H1 (cell line): ENCODE measurements around the gene ADARB2. TPM values are rescaled to one million over a fixed set of nuclear protein-coding genes. Genes with fewer than 3 reads are reported as not detected.

Experiments
- CTCF ChIA-PET: fragments of 300-600 bp; sonication (Branson Sonifier 250); formaldehyde crosslinking; loops from one replicate; lab custom pipeline; 2021; ENCODE audit not compliant: partially characterized antibody; lab: Charles Lee
- POLR2A ChIA-PET: fragments of 300-600 bp; sonication (Branson Sonifier 250); formaldehyde crosslinking; loops from one replicate; lab custom pipeline; 2021; ENCODE audit warnings: inconsistent platforms; ENCODE audit not compliant: partially characterized antibody; lab: Charles Lee
- DNase-seq, 2 experiments: peaks; one replicate each; pipeline versions ENCODE4 v3.0.0 to v3.0.0-alpha.2; 2010 to 2022; ENCODE audit warnings: low spot score in 2 of 2, low read depth in 1 of 2, mixed read lengths in 1 of 2
- FAIRE-seq: peaks from 2 replicates; lab custom pipeline; 2011; peaks lifted over from hg19 to GRCh38; lab: Jason Lieb, UNC
- H2AFZ ChIP-seq: 2 replicates; pipeline ENCODE4 v1.8.1; 2012; ENCODE audit warnings: low read length, inconsistent platforms
- H2AK5ac ChIP-seq: 2 replicates; pipeline ENCODE4 v1.6.1; 2013; ENCODE audit warnings: low read depth, low read length
- H2BK120ac ChIP-seq: replicated peaks from 2 replicates; pipeline ENCODE3; 2013; ENCODE audit warnings: low read depth, low read length, inconsistent platforms
- H2BK12ac ChIP-seq: 2 replicates; pipeline ENCODE4 v1.6.1; 2013; ENCODE audit warnings: low read depth, low read length
- H2BK15ac ChIP-seq: 2 replicates; pipeline ENCODE4 v1.6.1; 2013; ENCODE audit warnings: low read length
- H2BK20ac ChIP-seq: 2 replicates; pipeline ENCODE4 v1.6.1; 2013; ENCODE audit warnings: low read length
- H2BK5ac ChIP-seq: 2 replicates; pipeline ENCODE4 v1.6.1; 2013; ENCODE audit warnings: low read depth, low read length
- H3K14ac ChIP-seq: 2 replicates; pipeline ENCODE4 v1.6.1; 2013; ENCODE audit warnings: inconsistent platforms; ENCODE audit not compliant: insufficient read length
- H3K18ac ChIP-seq: 2 replicates; pipeline ENCODE4 v1.6.1; 2013; ENCODE audit warnings: low read length; ENCODE audit errors: extremely low read depth
- H3K23ac ChIP-seq: 2 replicates; pipeline ENCODE4 v1.6.1; 2013; ENCODE audit warnings: inconsistent platforms; ENCODE audit not compliant: insufficient read length
- H3K23me2 ChIP-seq: 2 replicates; pipeline ENCODE4 v1.6.1; 2013; ENCODE audit warnings: low read depth, low read length
- H3K27ac ChIP-seq: 2 replicates; pipeline ENCODE4 v1.6.1; 2011; ENCODE audit warnings: low read depth, low read length, inconsistent platforms
- H3K27me3 ChIP-seq, 4 experiments: replicated peaks in 1 of 4; 1 replicate in 1 of 4; 2 replicates in 3 of 4; pipeline versions ENCODE4 v1.6.1 to v1.8.1; 2011 to 2013; ENCODE audit warnings: low read length in 3 of 4, mild to moderate bottlenecking in 3 of 4, inconsistent platforms in 2 of 4, mixed read lengths in 2 of 4, moderate library complexity in 1 of 4; ENCODE audit not compliant: control insufficient read depth in 3 of 4, insufficient read depth in 3 of 4; ENCODE audit errors: extremely low read depth in 1 of 4
- H3K36me3 ChIP-seq, 4 experiments: 2 replicates each; pipeline versions ENCODE4 v1.6.1 to v1.8.1; 2011 to 2013; ENCODE audit warnings: mild to moderate bottlenecking in 4 of 4, low read length in 3 of 4, moderate library complexity in 2 of 4, control low read depth in 1 of 4, inconsistent platforms in 1 of 4; ENCODE audit not compliant: insufficient read depth in 4 of 4, control insufficient read depth in 2 of 4
- H3K4ac ChIP-seq: replicated peaks from 2 replicates; pipeline ENCODE3; 2013; ENCODE audit warnings: low read length, low read depth, mixed read lengths, inconsistent platforms; ENCODE audit not compliant: insufficient read length
- H3K4me1 ChIP-seq, 4 experiments: replicated peaks in 1 of 4; 1 replicate in 1 of 4; 2 replicates in 3 of 4; pipeline versions ENCODE4 v1.6.1 to v1.8.1; 2011 to 2013; ENCODE audit warnings: low read length in 3 of 4, inconsistent platforms in 2 of 4, mixed read lengths in 1 of 4; ENCODE audit not compliant: insufficient read depth in 4 of 4, control insufficient read depth in 3 of 4
- H3K4me2 ChIP-seq, 2 experiments: 2 replicates each; pipeline versions ENCODE4 v1.6.1 to v1.8.1; 2011 to 2013; ENCODE audit warnings: low read depth in 2 of 2, low read length in 2 of 2, control low read depth in 1 of 2, inconsistent platforms in 1 of 2, mild to moderate bottlenecking in 1 of 2; ENCODE audit not compliant: insufficient read depth in 1 of 2
- H3K4me3 ChIP-seq, 4 experiments: fragments of 200-600, 300-600 bp in 1 of 4; sonication (generic), shearing (Covaris generic), sonication (Bioruptor Twin) in 1 of 4; 2 replicates each; pipeline versions ENCODE4 v1.5.1 to v1.8.1; 2011 to 2016; ENCODE audit warnings: low read length in 4 of 4, low read depth in 3 of 4, control low read depth in 2 of 4, inconsistent platforms in 2 of 4, mild to moderate bottlenecking in 2 of 4, mixed read lengths in 1 of 4, moderate library complexity in 1 of 4; ENCODE audit not compliant: insufficient read depth in 2 of 4; ENCODE audit errors: extremely low read depth in 1 of 4
- H3K56ac ChIP-seq: replicated peaks from 2 replicates; pipeline ENCODE3; 2013; ENCODE audit warnings: low read depth, mild to moderate bottlenecking, mixed read lengths, low read length, inconsistent platforms; ENCODE audit not compliant: insufficient read length
- H3K79me1 ChIP-seq: 2 replicates; pipeline ENCODE4 v1.6.1; 2013; ENCODE audit warnings: low read depth, low read length, control low read depth
- H3K79me2 ChIP-seq, 2 experiments: 2 replicates each; pipeline versions ENCODE4 v1.6.1 to v1.8.1; 2012 to 2013; ENCODE audit warnings: low read length in 2 of 2, mild to moderate bottlenecking in 2 of 2, inconsistent platforms in 1 of 2; ENCODE audit not compliant: insufficient read depth in 2 of 2, control insufficient read depth in 1 of 2
- H3K9ac ChIP-seq, 4 experiments: replicated peaks in 1 of 4; 1 replicate in 1 of 4; 2 replicates in 3 of 4; pipeline versions ENCODE4 v1.6.1 to v1.8.1; 2011 to 2013; ENCODE audit warnings: low read depth in 3 of 4, low read length in 3 of 4, control low read depth in 2 of 4, mild to moderate bottlenecking in 2 of 4, moderate library complexity in 2 of 4, inconsistent platforms in 1 of 4; ENCODE audit errors: extremely low read depth in 1 of 4
- H3K9me3 ChIP-seq, 2 experiments: 2 replicates each; pipeline versions ENCODE4 v1.6.1 to v1.8.1; 2012 to 2013; ENCODE audit warnings: mild to moderate bottlenecking in 2 of 2, moderate library complexity in 2 of 2, control low read depth in 1 of 2, inconsistent platforms in 1 of 2, low read depth in 1 of 2, low read length in 1 of 2, mixed read lengths in 1 of 2; ENCODE audit not compliant: insufficient read depth in 2 of 2
- H4K20me1 ChIP-seq, 2 experiments: replicated peaks in 1 of 2; 2 replicates each; pipeline versions ENCODE3 to v1.8.1; 2011 to 2013; ENCODE audit warnings: inconsistent platforms in 2 of 2, low read length in 2 of 2, mild to moderate bottlenecking in 1 of 2; ENCODE audit not compliant: insufficient read depth in 2 of 2, control insufficient read depth in 1 of 2
- H4K5ac ChIP-seq: 2 replicates; pipeline ENCODE4 v1.6.1; 2013; ENCODE audit warnings: low read length, low read depth, mixed read lengths, inconsistent platforms; ENCODE audit not compliant: insufficient read length
- H4K8ac ChIP-seq: 2 replicates; pipeline ENCODE4 v1.8.0; 2013; ENCODE audit warnings: mild to moderate bottlenecking, moderate library complexity, low read length, inconsistent platforms; ENCODE audit not compliant: insufficient read depth; ENCODE audit errors: extremely low read depth
- H4K91ac ChIP-seq: replicated peaks from 2 replicates; pipeline ENCODE3; 2013; ENCODE audit warnings: low read length, mixed read lengths, inconsistent platforms; ENCODE audit not compliant: insufficient read length
- ASH2L ChIP-seq: fragments of 200-600, 300-600 bp; sonication (generic); IDR thresholded peaks from one replicate; pipeline ENCODE4 v1.7.1; 2017; ENCODE audit warnings: low read length
- CHD2 ChIP-seq: IDR thresholded peaks from 2 replicates; pipeline ENCODE4 v1.6.1; 2012; ENCODE audit warnings: low read length, improper control_type of control experiment
- HDAC2 ChIP-seq, 2 experiments: fragments of 300-600 bp in 1 of 2; sonication (generic) in 1 of 2; IDR thresholded peaks; 2 replicates each; pipeline ENCODE4 v1.6.1; 2011 to 2012; ENCODE audit warnings: low read depth in 2 of 2, low read length in 2 of 2, mild to moderate bottlenecking in 2 of 2, moderate library complexity in 2 of 2, borderline replicate concordance in 1 of 2, inconsistent platforms in 1 of 2
- JUND ChIP-seq: IDR thresholded peaks from 2 replicates; pipeline ENCODE4 v1.6.1; 2011; ENCODE audit warnings: mild to moderate bottlenecking, improper control_type of control experiment, low read length
- NANOG ChIP-seq: IDR thresholded peaks from 2 replicates; pipeline ENCODE4 v1.6.1; 2011; ENCODE audit warnings: low read length, low read depth, mild to moderate bottlenecking, inconsistent platforms; ENCODE audit not compliant: insufficient read depth, poor library complexity, severe bottlenecking
- RNF2 ChIP-seq: fragments of 200-900, 300-1000 bp; sonication (generic); IDR thresholded peaks from 2 replicates; pipeline ENCODE4 v1.7.1; 2016; ENCODE audit warnings: borderline replicate concordance, low read depth, mild to moderate bottlenecking, antibody characterized with exemption, low read length; ENCODE audit not compliant: poor library complexity, severe bottlenecking; ENCODE audit errors: missing control alignments
- SIN3A ChIP-seq, 2 experiments: IDR thresholded peaks in 1 of 2; conservative IDR thresholded peaks in 1 of 2; 2 replicates each; pipeline ENCODE4 v1.6.1; 2011 to 2012; ENCODE audit warnings: low read length in 2 of 2, improper control_type of control experiment in 1 of 2, low read depth in 1 of 2, mild to moderate bottlenecking in 1 of 2
- SP1 ChIP-seq: IDR thresholded peaks from 2 replicates; pipeline ENCODE4 v1.6.1; 2011; ENCODE audit warnings: low read depth, low read length
- WGBS, 2 experiments: shearing (Covaris generic) in 1 of 2; methylation state at CpG; one replicate each; pipeline versions ENCODE4 v1.1.6 to v1.1.7; 2013 to 2015; ENCODE audit warnings: low lambda C conversion rate in 2 of 2, mixed read lengths in 2 of 2, inconsistent platforms in 1 of 2, low coverage in 1 of 2, missing lambda C conversion rate in 1 of 2; ENCODE audit not compliant: insufficient replicate concordance in 2 of 2, insufficient coverage in 1 of 2, insufficient read length in 1 of 2; ENCODE audit errors: extremely low coverage in 1 of 2, missing lambda C conversion rate in 1 of 2; 5-methylcytosine and 5-hydroxymethylcytosine counted together
- polyA plus RNA-seq, 7 experiments: library from polyadenylated mRNA; depleted of rRNA in 3 of 7; stranded (reverse) in 5 of 7; unstranded in 2 of 7; fragments of >200 nt in 5 of 7; fragments of 200-250 nt in 2 of 7; gene quantifications; 1 replicate in 5 of 7; 2 replicates in 1 of 7; 4 replicates in 1 of 7; pipeline versions ENCODE4 v1.2.1 to v1.2.3, GENCODE V29; 2011 to 2013; ENCODE audit warnings: missing spikeins in 2 of 7, mixed read lengths in 2 of 7
- total RNA-seq: library from RNA; stranded (reverse); fragmentation: NEBNext Ultra II Directional; extraction: Animal tissue kit (Norgen Biotek cat#: 25700); gene quantifications from 2 replicates; pipeline ENCODE4 v1.2.1, GENCODE V29; 2021
- TF ChIP-seq, protein P1 (sequence below): IDR thresholded peaks from 2 replicates; pipeline ENCODE4 v1.6.1; 2012; ENCODE audit warnings: inconsistent platforms

ADARB2 gene
- total and polyA plus RNA-seq, 2 of the 8 experiments (the other 6 are each of a cell fraction or from before 2014, with no cell fraction given) = 2.2 to 2.8 TPM

DNA sequence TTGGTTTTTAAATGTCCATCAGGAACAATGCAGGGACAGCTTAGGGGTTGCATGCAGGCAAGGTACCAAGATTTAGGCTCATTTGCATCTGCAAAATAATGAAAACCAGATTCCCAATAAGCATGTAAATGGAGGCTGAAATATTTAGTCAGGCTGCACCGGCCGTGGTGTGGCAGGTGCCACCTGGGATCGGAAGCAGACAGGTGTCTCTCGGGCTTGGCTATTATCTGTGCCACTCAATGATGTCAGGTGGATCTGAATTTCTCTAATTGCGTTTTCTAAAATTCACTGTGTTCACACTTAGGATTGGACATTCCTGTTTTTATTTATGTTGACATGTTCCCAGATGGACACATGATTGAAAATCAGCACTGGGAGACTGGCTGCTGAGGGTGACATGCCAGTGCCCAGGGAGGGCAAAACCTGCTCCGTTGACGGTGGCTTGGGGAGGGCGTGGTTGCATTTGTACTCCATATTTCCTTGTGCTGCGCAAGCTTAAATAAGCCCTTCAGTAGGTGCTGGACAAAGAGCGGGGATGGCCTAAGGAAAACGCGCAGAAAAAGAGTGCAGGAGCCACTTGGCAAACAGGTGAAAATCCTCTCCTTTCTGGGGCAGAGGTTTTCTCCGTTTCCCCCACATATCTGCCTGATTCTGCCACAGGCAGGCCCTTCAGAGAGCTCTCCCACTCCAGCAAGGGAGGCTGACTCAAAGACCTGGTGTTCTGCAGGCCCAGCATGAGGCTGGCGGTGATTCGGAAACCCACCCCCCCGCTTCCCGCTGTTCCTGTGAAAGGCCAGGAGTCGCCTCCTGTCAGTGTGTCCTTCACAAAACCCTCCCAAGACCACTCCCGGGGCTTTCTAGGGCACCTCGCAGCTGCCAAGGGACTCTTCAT lies 538.6 kb downstream of the ADARB2 start:
- CTCF ChIA-PET = interaction anchor here (0.7 to 1.0 kb wide), 6 partner anchors 9 to 117 kb away, joined by 3 to 4 read pairs (median 3); no protein-coding TSS in a partner anchor
- no peaks in the 10 kb centered on the region; a peak in 1 of 7 replicates for H3K27me3 ChIP-seq
- peaks cover 10 to 27% (median 14%) of the 10 kb centered on the region in 4 experiments; a peak in 6 of 7 replicates for H3K4me1 ChIP-seq
- 46% methylated on average over 20 of the region's 20 CpGs; no CpG with 5 or more reads in 1 of the 2 experiments for WGBS, 2 experiments
- H2BK5ac ChIP-seq = no peak overlapping the region
- H2BK12ac ChIP-seq = 0 out of 2 replicates have a peak overlapping the region, but pooled peaks have one; percentile 40
- H3K23me2 ChIP-seq = 0 out of 2 replicates have a peak, but pooled peaks cover 2% of the 10 kb centered on the region
- H2BK15ac ChIP-seq = no peak overlapping the region
- H3K79me2 ChIP-seq = no peaks in the 10 kb centered on the region
- H2AFZ ChIP-seq = no peak overlapping the region
- H3K4me2 ChIP-seq = peak overlapping the region; percentile 26 to 53; a peak in 3 of 4 replicates
- H2BK120ac ChIP-seq = no peak overlapping the region
- H4K20me1 ChIP-seq = no peaks in the 10 kb centered on the region
- no peak overlapping the region for H3K56ac ChIP-seq
- H4K5ac ChIP-seq = no peak overlapping the region
- no peaks in the 10 kb centered on the region for H3K79me1 ChIP-seq
- 0 out of 8 replicates have a peak overlapping the region, but pooled peaks of 1 of the 4 experiments have one; percentile 5 for H3K4me3 ChIP-seq
- H3K23ac ChIP-seq = no peak overlapping the region
- H3K36me3 ChIP-seq = no peaks in the 10 kb centered on the region
- POLR2A ChIA-PET = interaction anchor here (0.6 to 1.1 kb wide), 3 partner anchors 8 to 1581 kb away, joined by 3 read pairs; no protein-coding TSS in a partner anchor
- peak overlapping the region; percentile 43 for H4K8ac ChIP-seq
- peak in 1 of 2 experiments; percentile 62 for DNase-seq
- H3K14ac ChIP-seq = no peak overlapping the region
- no peak overlapping the region for H3K4ac ChIP-seq
- H2AK5ac ChIP-seq = no peak overlapping the region
- no peak overlapping the region for H3K18ac ChIP-seq
- no peaks in the 10 kb centered on the region for H3K9me3 ChIP-seq
- H2BK20ac ChIP-seq = no peak overlapping the region; the same call in 1 of the 2 replicates
- no peak for FAIRE-seq
- no peak overlapping the region for H3K27ac ChIP-seq
- no peak overlapping the region for H4K91ac ChIP-seq
- H3K9ac ChIP-seq = no peak overlapping the region
- TF ChIP-seq SP1 (no peak), CHD2 (no peak), HDAC2 (IDR thresholded peaks at IDR 0.05; ENCODE audit: borderline replicate concordance in 1 of 2, low read depth in 2 of 2, low read length in 2 of 2) (no peak), NANOG (no peak), ASH2L (no peak), SIN3A (conservative IDR thresholded peaks at IDR 0.05 in 1 of 2, IDR thresholded peaks at IDR 0.05 in 1 of 2; ENCODE audit: low read depth in 1 of 2, low read length in 2 of 2) (no peak), JUND (no peak), RNF2 (no peak)
- TF ChIP-seq, protein P1, sequence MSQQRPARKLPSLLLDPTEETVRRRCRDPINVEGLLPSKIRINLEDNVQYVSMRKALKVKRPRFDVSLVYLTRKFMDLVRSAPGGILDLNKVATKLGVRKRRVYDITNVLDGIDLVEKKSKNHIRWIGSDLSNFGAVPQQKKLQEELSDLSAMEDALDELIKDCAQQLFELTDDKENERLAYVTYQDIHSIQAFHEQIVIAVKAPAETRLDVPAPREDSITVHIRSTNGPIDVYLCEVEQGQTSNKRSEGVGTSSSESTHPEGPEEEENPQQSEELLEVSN = no peak
